ENCODE results near the gene ELOVL7.
"Not testable (repeated sequence)": the region's sequence is repeated elsewhere in the genome, so short reads cannot be mapped to it uniquely, and the experiment has no call there.

ELOVL7 gene

GRCh38 chr5:60802986-60803385, 41.1 kb downstream of the ELOVL7 start:
- in situ Hi-C loops (cut with MboI; ENCODE audit: low pct_unique_long_range_greater_than_20kb, low sequenced_read_pairs), result no loop called here
- no peak for DNase-seq

- in situ Hi-C loops (cut with MboI; ENCODE audit: low pct_unique_long_range_greater_than_20kb, low sequenced_read_pairs), result no loop called here
- no peak for DNase-seq
Observed at GRCh38 chr5:60802226-60802625, 41.8 kb downstream of the ELOVL7 start.

- in situ Hi-C loops (cut with MboI; ENCODE audit: low pct_unique_long_range_greater_than_20kb, low sequenced_read_pairs), result no loop called here
- DNase-seq, result no peak
Observed at GRCh38 chr5:60797482-60798153, 46.5 kb downstream of the ELOVL7 start.

GRCh38 chr5:60795424-60795950, 48.6 kb downstream of the ELOVL7 start:
- in situ Hi-C loops (cut with MboI; ENCODE audit: low pct_unique_long_range_greater_than_20kb, low sequenced_read_pairs), result not testable (repeated sequence)

GRCh38 chr5:60794691-60795090, 49.4 kb downstream of the ELOVL7 start:
- no peak for DNase-seq
- in situ Hi-C loops (cut with MboI; ENCODE audit: low pct_unique_long_range_greater_than_20kb, low sequenced_read_pairs), result no loop called here

More at GRCh38 chr5:60795424-60795950, 48.6 kb downstream of the ELOVL7 start:
- DNase-seq, result not testable (repeated sequence)

- in situ Hi-C loops (cut with MboI; ENCODE audit: low pct_unique_long_range_greater_than_20kb, low sequenced_read_pairs), result no loop called here
Observed at GRCh38 chr5:60792438-60792837, 51.6 kb downstream of the ELOVL7 start.

GRCh38 chr5:60789551-60789950, 54.5 kb downstream of the ELOVL7 start:
- in situ Hi-C loops (cut with MboI; ENCODE audit: low pct_unique_long_range_greater_than_20kb, low sequenced_read_pairs), result no loop called here
- no peak for DNase-seq

More at GRCh38 chr5:60792438-60792837, 51.6 kb downstream of the ELOVL7 start:
- DNase-seq, result no peak

- in situ Hi-C loops (cut with MboI; ENCODE audit: low pct_unique_long_range_greater_than_20kb, low sequenced_read_pairs), result no loop called here
- DNase-seq, result no peak
Observed at GRCh38 chr5:60788863-60789513, 55.1 kb downstream of the ELOVL7 start.

GRCh38 chr5:60779466-60779865, 64.6 kb downstream of the ELOVL7 start:
- in situ Hi-C loops (cut with MboI; ENCODE audit: low pct_unique_long_range_greater_than_20kb, low sequenced_read_pairs), result no loop called here
- DNase-seq, result no peak

- DNase-seq, result no peak
- in situ Hi-C loops (cut with MboI; ENCODE audit: low pct_unique_long_range_greater_than_20kb, low sequenced_read_pairs), result no loop called here
Observed at GRCh38 chr5:60776343-60776742, 67.7 kb downstream of the ELOVL7 start.

- DNase-seq, result no peak
- in situ Hi-C loops (cut with MboI; ENCODE audit: low pct_unique_long_range_greater_than_20kb, low sequenced_read_pairs), result no loop called here
Observed at GRCh38 chr5:60765019-60765709, 78.9 kb downstream of the ELOVL7 start.

- in situ Hi-C loops (cut with MboI; ENCODE audit: low pct_unique_long_range_greater_than_20kb, low sequenced_read_pairs), result no loop called here
- no peak for DNase-seq
Observed at GRCh38 chr5:60763061-60763460, 81.0 kb downstream of the ELOVL7 start.

- in situ Hi-C loops (cut with MboI; ENCODE audit: low pct_unique_long_range_greater_than_20kb, low sequenced_read_pairs), result no loop called here
- no peak for DNase-seq
Observed at GRCh38 chr5:60754495-60754894, 89.6 kb downstream of the ELOVL7 start.

- in situ Hi-C loops (cut with MboI; ENCODE audit: low pct_unique_long_range_greater_than_20kb, low sequenced_read_pairs), result no loop called here
- no peak for DNase-seq
Observed at GRCh38 chr5:60744682-60745081, 99.4 kb downstream of the ELOVL7 start.

- DNase-seq, result no peak
- in situ Hi-C loops (cut with MboI; ENCODE audit: low pct_unique_long_range_greater_than_20kb, low sequenced_read_pairs), result no loop called here
Observed at GRCh38 chr5:60743511-60744314, 100.4 kb downstream of the ELOVL7 start.

GRCh38 chr5:60740322-60740721, 103.7 kb downstream of the ELOVL7 start:
- in situ Hi-C loops (cut with MboI; ENCODE audit: low pct_unique_long_range_greater_than_20kb, low sequenced_read_pairs), result no loop called here
- no peak for DNase-seq

- DNase-seq, result no peak
- in situ Hi-C loops (cut with MboI; ENCODE audit: low pct_unique_long_range_greater_than_20kb, low sequenced_read_pairs), result no loop called here
Observed at GRCh38 chr5:60738933-60739332, 105.1 kb downstream of the ELOVL7 start.

- in situ Hi-C loops (cut with MboI; ENCODE audit: low pct_unique_long_range_greater_than_20kb, low sequenced_read_pairs), result no loop called here
- DNase-seq, result no peak
Observed at GRCh38 chr5:60738461-60738860, 105.6 kb downstream of the ELOVL7 start.

- in situ Hi-C loops (cut with MboI; ENCODE audit: low pct_unique_long_range_greater_than_20kb, low sequenced_read_pairs); DNase-seq: not testable (repeated sequence)
Observed at GRCh38 chr5:60730858-60731257, 113.2 kb downstream of the ELOVL7 start.

Measured in KBM-7 (cell line).